Measurements from ENCODE around the gene GIPC1. TPM values are rescaled to one million over a fixed set of nuclear protein-coding genes. Genes with fewer than 3 reads are reported as not detected.

Gene GIPC1
- total and polyA plus RNA-seq, 9 donors: 14.7 to 64.5 (median 40.9) TPM

DNA sequence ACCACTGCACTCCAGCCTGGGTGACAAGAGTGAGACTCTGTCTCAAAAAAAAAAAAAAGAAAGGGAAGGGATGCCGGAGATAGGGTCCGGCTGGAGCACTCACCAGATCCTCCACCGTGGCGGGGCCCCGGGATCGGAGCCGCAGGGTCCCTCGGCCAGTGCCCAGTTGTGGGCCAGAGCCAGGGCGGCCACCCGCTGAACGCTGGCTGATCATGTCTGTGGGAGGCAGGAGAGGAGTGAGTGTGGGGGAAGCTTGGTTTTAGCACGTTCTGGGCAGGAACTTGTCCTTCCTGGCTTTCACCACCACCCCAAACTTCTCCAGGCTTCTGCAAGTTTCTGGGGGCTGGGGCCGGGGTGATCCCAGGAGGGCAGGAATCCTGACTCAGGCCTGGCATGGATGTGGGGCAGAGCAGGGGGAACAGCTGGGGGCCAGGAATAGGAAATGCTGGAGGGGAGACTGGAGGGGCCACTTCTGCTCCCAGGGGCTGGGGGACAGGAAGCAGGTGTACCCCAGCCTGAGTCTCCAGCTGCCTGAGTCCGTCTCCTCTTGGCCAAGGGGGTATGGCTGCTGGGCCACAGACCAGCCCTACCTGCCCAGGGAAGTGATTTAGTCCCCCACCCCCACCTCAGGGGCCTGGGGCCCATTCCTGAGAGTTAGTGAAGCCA, 16.5 kb downstream of the GIPC1 start:
- no peak overlapping the region for H3K27ac ChIP-seq
- no peaks in the 10 kb centered on the region for H3K9me3 ChIP-seq
- WGBS, 3 donors: 82 to 89% (median 88%) methylated on average over 14 of the region's 14 CpGs
- no peaks in the 10 kb centered on the region for H3K4me1 ChIP-seq (ENCODE audit: insufficient read depth)
- H3K36me3 ChIP-seq: no peaks in the 10 kb centered on the region
- intact Hi-C loops (cut with DNase I): loop anchor here in 1 of 4 donors (10.0 kb wide), 1 partner anchor 335 kb away; no protein-coding TSS in a partner anchor
- TF ChIP-seq POLR2A (IDR thresholded peaks at IDR 0.05): no peak
- TF ChIP-seq EP300 (IDR thresholded peaks at IDR 0.05): no peak
- TF ChIP-seq, protein P1, sequence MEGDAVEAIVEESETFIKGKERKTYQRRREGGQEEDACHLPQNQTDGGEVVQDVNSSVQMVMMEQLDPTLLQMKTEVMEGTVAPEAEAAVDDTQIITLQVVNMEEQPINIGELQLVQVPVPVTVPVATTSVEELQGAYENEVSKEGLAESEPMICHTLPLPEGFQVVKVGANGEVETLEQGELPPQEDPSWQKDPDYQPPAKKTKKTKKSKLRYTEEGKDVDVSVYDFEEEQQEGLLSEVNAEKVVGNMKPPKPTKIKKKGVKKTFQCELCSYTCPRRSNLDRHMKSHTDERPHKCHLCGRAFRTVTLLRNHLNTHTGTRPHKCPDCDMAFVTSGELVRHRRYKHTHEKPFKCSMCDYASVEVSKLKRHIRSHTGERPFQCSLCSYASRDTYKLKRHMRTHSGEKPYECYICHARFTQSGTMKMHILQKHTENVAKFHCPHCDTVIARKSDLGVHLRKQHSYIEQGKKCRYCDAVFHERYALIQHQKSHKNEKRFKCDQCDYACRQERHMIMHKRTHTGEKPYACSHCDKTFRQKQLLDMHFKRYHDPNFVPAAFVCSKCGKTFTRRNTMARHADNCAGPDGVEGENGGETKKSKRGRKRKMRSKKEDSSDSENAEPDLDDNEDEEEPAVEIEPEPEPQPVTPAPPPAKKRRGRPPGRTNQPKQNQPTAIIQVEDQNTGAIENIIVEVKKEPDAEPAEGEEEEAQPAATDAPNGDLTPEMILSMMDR (IDR thresholded peaks at IDR 0.05): no peak
- H3K27me3 ChIP-seq: no peaks in the 10 kb centered on the region
- H3K4me3 ChIP-seq: no peak overlapping the region
- DNase-seq: no peak

DNA sequence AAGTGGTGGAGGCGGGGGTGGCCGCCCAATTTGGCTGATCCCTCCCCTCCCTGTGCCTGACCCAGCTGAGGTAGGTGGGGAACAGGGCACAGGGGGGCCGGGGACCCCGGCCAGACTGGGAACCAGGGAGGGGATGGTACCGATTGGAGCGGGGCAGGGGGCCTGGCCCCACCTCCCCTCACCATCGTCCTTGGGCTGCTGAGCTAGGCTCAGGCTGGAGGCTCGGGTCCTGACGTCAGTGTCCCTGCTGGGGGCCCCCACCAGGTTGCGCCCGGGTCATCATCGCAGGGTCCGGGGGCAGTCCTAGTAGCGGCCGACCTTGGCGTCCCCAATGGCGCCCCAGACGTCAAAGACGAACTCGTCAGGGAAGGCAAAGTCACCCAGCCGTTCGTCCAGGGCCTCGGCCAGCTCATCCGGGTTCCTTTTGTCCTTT, 17.8 kb downstream of the GIPC1 start:
- Histone ChIP-seq H3K4me1 (ENCODE audit: insufficient read depth) (peaks cover 2% of the 10 kb centered on the region), H3K36me3 (no peaks in the 10 kb centered on the region), H3K27ac (no peak overlapping the region), H3K4me3 (no peak overlapping the region), H3K27me3 (no peaks in the 10 kb centered on the region), H3K9me3 (no peaks in the 10 kb centered on the region)
- 69 to 74% (median 70%) methylated on average over 23 to 24 of the region's 24 CpGs for WGBS, 3 donors
- intact Hi-C loops (cut with DNase I): loop anchor here in 1 of 4 donors (10.0 kb wide), 1 partner anchor 333 kb away; no protein-coding TSS in a partner anchor
- no peak for DNase-seq
- no peak for TF ChIP-seq EP300 (IDR thresholded peaks at IDR 0.05)
- TF ChIP-seq POLR2A (IDR thresholded peaks at IDR 0.05): no peak
- TF ChIP-seq, protein P1 (IDR thresholded peaks at IDR 0.05): no peak

DNA sequence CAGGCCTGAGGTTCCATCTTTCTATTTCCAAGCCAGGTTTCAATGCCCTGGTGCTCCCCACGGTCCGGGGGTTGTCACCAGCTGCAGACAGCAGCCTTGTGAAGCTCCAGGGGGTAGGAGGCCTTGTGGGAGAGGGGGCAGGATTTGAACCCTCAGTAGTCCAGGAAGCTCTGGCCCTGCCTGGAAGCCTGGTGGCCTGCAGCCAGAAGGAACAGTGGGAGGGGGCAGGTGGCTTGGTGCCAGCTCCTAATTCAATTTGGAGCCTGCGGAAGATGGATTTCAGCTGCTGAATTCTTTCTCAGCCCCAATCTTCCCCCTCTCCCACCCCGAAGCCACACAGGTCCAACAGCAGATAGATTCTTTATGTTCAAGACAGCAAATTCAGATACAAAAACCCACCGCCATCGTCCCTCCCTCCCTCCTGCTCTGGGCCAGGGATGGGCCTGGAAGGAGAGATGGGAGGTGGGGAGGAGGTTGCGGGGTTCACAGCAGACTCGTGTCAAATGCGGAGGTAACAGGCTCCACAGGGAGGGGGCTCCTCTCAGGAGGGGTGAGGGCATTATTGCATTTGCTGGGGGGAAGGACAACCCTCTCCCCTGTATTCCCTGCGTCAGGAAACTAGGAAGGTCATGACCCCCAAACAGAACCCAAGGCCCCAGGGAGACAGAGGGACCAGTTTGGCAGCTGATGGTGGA, 18.4 kb downstream of the GIPC1 start:
- H3K9me3 ChIP-seq: no peaks in the 10 kb centered on the region
- TF ChIP-seq, protein P1 (IDR thresholded peaks at IDR 0.05): no peak
- H3K36me3 ChIP-seq: no peaks in the 10 kb centered on the region
- DNase-seq: no peak
- WGBS, 3 donors: 44 to 50% (median 47%) methylated on average over 10 of the region's 10 CpGs
- H3K27ac ChIP-seq: no peak overlapping the region
- no peaks in the 10 kb centered on the region for H3K27me3 ChIP-seq
- no peak overlapping the region for H3K4me3 ChIP-seq
- peaks cover 2% of the 10 kb centered on the region for H3K4me1 ChIP-seq (ENCODE audit: insufficient read depth)
- intact Hi-C loops (cut with DNase I): loop anchor here in 1 of 4 donors (10.0 kb wide), 1 partner anchor 333 kb away; no protein-coding TSS in a partner anchor

DNA sequence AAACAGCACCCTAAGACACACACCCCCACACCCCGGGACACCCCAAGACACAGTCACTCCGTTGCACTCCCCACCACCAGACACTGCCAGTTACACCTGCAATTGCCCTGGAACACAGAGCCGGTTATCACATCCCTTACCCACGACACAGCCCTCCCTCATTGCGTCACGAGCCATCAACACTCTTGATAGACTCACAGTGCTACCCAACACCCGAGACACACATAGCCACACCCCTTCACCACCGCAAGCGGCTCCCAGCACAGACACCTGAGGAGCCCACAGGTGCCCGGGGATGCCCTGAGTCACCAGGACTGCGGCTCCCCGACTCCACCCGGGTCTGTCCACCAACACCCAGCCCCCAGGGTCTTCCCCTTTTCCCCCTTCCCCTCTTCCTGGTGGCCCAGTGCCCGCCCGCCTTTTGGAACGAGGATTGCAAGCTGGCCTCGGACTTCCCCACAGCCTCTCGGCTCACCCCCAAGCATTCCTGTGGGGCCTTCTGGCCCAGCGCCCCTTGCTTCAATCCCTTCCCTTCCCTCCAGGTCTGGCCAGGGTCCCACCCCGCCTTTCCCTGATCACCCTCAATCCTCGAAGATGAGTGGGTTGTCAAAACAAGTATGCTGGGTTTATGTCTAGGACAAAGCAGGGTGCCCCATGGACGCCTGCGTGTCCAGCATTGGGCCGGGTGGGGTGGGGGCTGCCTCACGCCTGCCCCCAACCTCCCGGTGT, 19.1 kb downstream of the GIPC1 start:
- intact Hi-C loops (cut with DNase I): loop anchor here in 1 of 4 donors (10.0 kb wide), 1 partner anchor 332 kb away; no protein-coding TSS in a partner anchor
- Histone ChIP-seq H3K27ac (no peak overlapping the region), H3K4me1 (ENCODE audit: insufficient read depth) (peaks cover 4% of the 10 kb centered on the region)

More for the DNA sequence above, 19.1 kb downstream of the GIPC1 start:
- no peak for DNase-seq
- Histone ChIP-seq H3K4me3 (no peak overlapping the region), H3K27me3 (no peaks in the 10 kb centered on the region), H3K9me3 (no peaks in the 10 kb centered on the region), H3K36me3 (no peaks in the 10 kb centered on the region)
- WGBS, 3 donors: 40 to 48% (median 46%) methylated on average over 26 of the region's 26 CpGs
- TF ChIP-seq, protein P1 (IDR thresholded peaks at IDR 0.05): no peak
- TF ChIP-seq EP300 (IDR thresholded peaks at IDR 0.05): no peak
- TF ChIP-seq POLR2A (IDR thresholded peaks at IDR 0.05): no peak

All from ovary (tissue), 9 donors.